Liver (tissue), 3 donors: ENCODE measurements around the gene STK32C.

Source experiments
- EGR1 ChIP-seq, 2 donors: IDR thresholded peaks; 2 replicates each; pipeline ENCODE4 v1.6.1; 2016 to 2018; ENCODE audit warnings: antibody characterized with exemption in 2 of 2, low read depth in 2 of 2
- RAD21 ChIP-seq, 2 donors: IDR thresholded peaks; 2 replicates each; pipeline ENCODE4 v1.6.1; 2016; ENCODE audit warnings: antibody characterized with exemption in 2 of 2, mild to moderate bottlenecking in 2 of 2
- SP1 ChIP-seq: IDR thresholded peaks from 2 replicates; pipeline ENCODE4 v1.6.1; 2018; ENCODE audit warnings: antibody characterized with exemption, mild to moderate bottlenecking
- TAF1 ChIP-seq: conservative IDR thresholded peaks from 2 replicates; pipeline ENCODE4 v1.6.1; 2016; ENCODE audit warnings: antibody characterized with exemption, mild to moderate bottlenecking
- YY1 ChIP-seq: IDR thresholded peaks from 2 replicates; pipeline ENCODE4 v1.6.1; 2016; ENCODE audit warnings: antibody characterized with exemption, mild to moderate bottlenecking
- TF ChIP-seq, protein P1 (sequence below): fragments of 150-350 bp; IDR thresholded peaks from 2 replicates; pipeline ENCODE4 v1.5.1; 2017; ENCODE audit warnings: improper control_type of control experiment, low read depth, low read length; ENCODE audit not compliant: missing input control
- TF ChIP-seq, protein P2 (sequence below): IDR thresholded peaks from 2 replicates; pipeline ENCODE4 v1.6.1; 2016; ENCODE audit warnings: antibody characterized with exemption, mild to moderate bottlenecking
- TF ChIP-seq, protein P3 (sequence below): IDR thresholded peaks from 2 replicates; pipeline ENCODE4 v1.6.1; 2016; ENCODE audit warnings: antibody characterized with exemption
- TF ChIP-seq, protein P4 (sequence below): IDR thresholded peaks from 2 replicates; pipeline ENCODE4 v1.6.1; 2016; ENCODE audit warnings: antibody characterized with exemption
- donor health status: healthy.
- donor health status: healthy.

GRCh38 chr10:132310701-132311337, 3.1 kb upstream of the STK32C start:
- TF ChIP-seq, protein P1, sequence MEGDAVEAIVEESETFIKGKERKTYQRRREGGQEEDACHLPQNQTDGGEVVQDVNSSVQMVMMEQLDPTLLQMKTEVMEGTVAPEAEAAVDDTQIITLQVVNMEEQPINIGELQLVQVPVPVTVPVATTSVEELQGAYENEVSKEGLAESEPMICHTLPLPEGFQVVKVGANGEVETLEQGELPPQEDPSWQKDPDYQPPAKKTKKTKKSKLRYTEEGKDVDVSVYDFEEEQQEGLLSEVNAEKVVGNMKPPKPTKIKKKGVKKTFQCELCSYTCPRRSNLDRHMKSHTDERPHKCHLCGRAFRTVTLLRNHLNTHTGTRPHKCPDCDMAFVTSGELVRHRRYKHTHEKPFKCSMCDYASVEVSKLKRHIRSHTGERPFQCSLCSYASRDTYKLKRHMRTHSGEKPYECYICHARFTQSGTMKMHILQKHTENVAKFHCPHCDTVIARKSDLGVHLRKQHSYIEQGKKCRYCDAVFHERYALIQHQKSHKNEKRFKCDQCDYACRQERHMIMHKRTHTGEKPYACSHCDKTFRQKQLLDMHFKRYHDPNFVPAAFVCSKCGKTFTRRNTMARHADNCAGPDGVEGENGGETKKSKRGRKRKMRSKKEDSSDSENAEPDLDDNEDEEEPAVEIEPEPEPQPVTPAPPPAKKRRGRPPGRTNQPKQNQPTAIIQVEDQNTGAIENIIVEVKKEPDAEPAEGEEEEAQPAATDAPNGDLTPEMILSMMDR: no peak
- TF ChIP-seq, protein P2, sequence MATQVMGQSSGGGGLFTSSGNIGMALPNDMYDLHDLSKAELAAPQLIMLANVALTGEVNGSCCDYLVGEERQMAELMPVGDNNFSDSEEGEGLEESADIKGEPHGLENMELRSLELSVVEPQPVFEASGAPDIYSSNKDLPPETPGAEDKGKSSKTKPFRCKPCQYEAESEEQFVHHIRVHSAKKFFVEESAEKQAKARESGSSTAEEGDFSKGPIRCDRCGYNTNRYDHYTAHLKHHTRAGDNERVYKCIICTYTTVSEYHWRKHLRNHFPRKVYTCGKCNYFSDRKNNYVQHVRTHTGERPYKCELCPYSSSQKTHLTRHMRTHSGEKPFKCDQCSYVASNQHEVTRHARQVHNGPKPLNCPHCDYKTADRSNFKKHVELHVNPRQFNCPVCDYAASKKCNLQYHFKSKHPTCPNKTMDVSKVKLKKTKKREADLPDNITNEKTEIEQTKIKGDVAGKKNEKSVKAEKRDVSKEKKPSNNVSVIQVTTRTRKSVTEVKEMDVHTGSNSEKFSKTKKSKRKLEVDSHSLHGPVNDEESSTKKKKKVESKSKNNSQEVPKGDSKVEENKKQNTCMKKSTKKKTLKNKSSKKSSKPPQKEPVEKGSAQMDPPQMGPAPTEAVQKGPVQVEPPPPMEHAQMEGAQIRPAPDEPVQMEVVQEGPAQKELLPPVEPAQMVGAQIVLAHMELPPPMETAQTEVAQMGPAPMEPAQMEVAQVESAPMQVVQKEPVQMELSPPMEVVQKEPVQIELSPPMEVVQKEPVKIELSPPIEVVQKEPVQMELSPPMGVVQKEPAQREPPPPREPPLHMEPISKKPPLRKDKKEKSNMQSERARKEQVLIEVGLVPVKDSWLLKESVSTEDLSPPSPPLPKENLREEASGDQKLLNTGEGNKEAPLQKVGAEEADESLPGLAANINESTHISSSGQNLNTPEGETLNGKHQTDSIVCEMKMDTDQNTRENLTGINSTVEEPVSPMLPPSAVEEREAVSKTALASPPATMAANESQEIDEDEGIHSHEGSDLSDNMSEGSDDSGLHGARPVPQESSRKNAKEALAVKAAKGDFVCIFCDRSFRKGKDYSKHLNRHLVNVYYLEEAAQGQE: no peak
- no peak for TF ChIP-seq RAD21 (IDR thresholded peaks at IDR 0.05)
- TF ChIP-seq, protein P3, sequence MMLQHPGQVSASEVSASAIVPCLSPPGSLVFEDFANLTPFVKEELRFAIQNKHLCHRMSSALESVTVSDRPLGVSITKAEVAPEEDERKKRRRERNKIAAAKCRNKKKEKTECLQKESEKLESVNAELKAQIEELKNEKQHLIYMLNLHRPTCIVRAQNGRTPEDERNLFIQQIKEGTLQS: no peak
- no peak for TF ChIP-seq TAF1
- no peak for TF ChIP-seq YY1
- no peak for TF ChIP-seq EGR1 (IDR thresholded peaks at IDR 0.05; ENCODE audit: low read depth in 2 of 2)
- TF ChIP-seq, protein P4, sequence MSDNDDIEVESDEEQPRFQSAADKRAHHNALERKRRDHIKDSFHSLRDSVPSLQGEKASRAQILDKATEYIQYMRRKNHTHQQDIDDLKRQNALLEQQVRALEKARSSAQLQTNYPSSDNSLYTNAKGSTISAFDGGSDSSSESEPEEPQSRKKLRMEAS: no peak
- no peak for TF ChIP-seq SP1
